H1 (cell line): ENCODE results near the gene ZDHHC20. TPM values are rescaled to one million over a fixed set of nuclear protein-coding genes. Genes with fewer than 3 reads are reported as not detected.

Source experiments
- CTCF ChIA-PET: fragments of 300-600 bp; sonication (Branson Sonifier 250); formaldehyde crosslinking; loops from one replicate; lab custom pipeline; 2021; ENCODE audit not compliant: partially characterized antibody; lab: Charles Lee
- POLR2A ChIA-PET: fragments of 300-600 bp; sonication (Branson Sonifier 250); formaldehyde crosslinking; loops from one replicate; lab custom pipeline; 2021; ENCODE audit warnings: inconsistent platforms; ENCODE audit not compliant: partially characterized antibody; lab: Charles Lee
- DNase-seq, 2 experiments: peaks; one replicate each; pipeline versions ENCODE4 v3.0.0 to v3.0.0-alpha.2; 2010 to 2022; ENCODE audit warnings: low spot score in 2 of 2, low read depth in 1 of 2, mixed read lengths in 1 of 2
- FAIRE-seq: peaks from 2 replicates; lab custom pipeline; 2011; peaks lifted over from hg19 to GRCh38; lab: Jason Lieb, UNC
- H2AFZ ChIP-seq: 2 replicates; pipeline ENCODE4 v1.8.1; 2012; ENCODE audit warnings: low read length, inconsistent platforms
- H2AK5ac ChIP-seq: 2 replicates; pipeline ENCODE4 v1.6.1; 2013; ENCODE audit warnings: low read depth, low read length
- H2BK120ac ChIP-seq: replicated peaks from 2 replicates; pipeline ENCODE3; 2013; ENCODE audit warnings: low read depth, low read length, inconsistent platforms
- H2BK12ac ChIP-seq: 2 replicates; pipeline ENCODE4 v1.6.1; 2013; ENCODE audit warnings: low read depth, low read length
- H2BK15ac ChIP-seq: 2 replicates; pipeline ENCODE4 v1.6.1; 2013; ENCODE audit warnings: low read length
- H2BK20ac ChIP-seq: 2 replicates; pipeline ENCODE4 v1.6.1; 2013; ENCODE audit warnings: low read length
- H2BK5ac ChIP-seq: 2 replicates; pipeline ENCODE4 v1.6.1; 2013; ENCODE audit warnings: low read depth, low read length
- H3K14ac ChIP-seq: 2 replicates; pipeline ENCODE4 v1.6.1; 2013; ENCODE audit warnings: inconsistent platforms; ENCODE audit not compliant: insufficient read length
- H3K18ac ChIP-seq: 2 replicates; pipeline ENCODE4 v1.6.1; 2013; ENCODE audit warnings: low read length; ENCODE audit errors: extremely low read depth
- H3K23ac ChIP-seq: 2 replicates; pipeline ENCODE4 v1.6.1; 2013; ENCODE audit warnings: inconsistent platforms; ENCODE audit not compliant: insufficient read length
- H3K23me2 ChIP-seq: 2 replicates; pipeline ENCODE4 v1.6.1; 2013; ENCODE audit warnings: low read depth, low read length
- H3K27ac ChIP-seq: 2 replicates; pipeline ENCODE4 v1.6.1; 2011; ENCODE audit warnings: low read depth, low read length, inconsistent platforms
- H3K27me3 ChIP-seq, 4 experiments: replicated peaks in 1 of 4; 1 replicate in 1 of 4; 2 replicates in 3 of 4; pipeline versions ENCODE4 v1.6.1 to v1.8.1; 2011 to 2013; ENCODE audit warnings: low read length in 3 of 4, mild to moderate bottlenecking in 3 of 4, inconsistent platforms in 2 of 4, mixed read lengths in 2 of 4, moderate library complexity in 1 of 4; ENCODE audit not compliant: control insufficient read depth in 3 of 4, insufficient read depth in 3 of 4; ENCODE audit errors: extremely low read depth in 1 of 4
- H3K36me3 ChIP-seq, 4 experiments: 2 replicates each; pipeline versions ENCODE4 v1.6.1 to v1.8.1; 2011 to 2013; ENCODE audit warnings: mild to moderate bottlenecking in 4 of 4, low read length in 3 of 4, moderate library complexity in 2 of 4, control low read depth in 1 of 4, inconsistent platforms in 1 of 4; ENCODE audit not compliant: insufficient read depth in 4 of 4, control insufficient read depth in 2 of 4
- H3K4ac ChIP-seq: replicated peaks from 2 replicates; pipeline ENCODE3; 2013; ENCODE audit warnings: low read length, low read depth, mixed read lengths, inconsistent platforms; ENCODE audit not compliant: insufficient read length
- H3K4me1 ChIP-seq, 4 experiments: replicated peaks in 1 of 4; 1 replicate in 1 of 4; 2 replicates in 3 of 4; pipeline versions ENCODE4 v1.6.1 to v1.8.1; 2011 to 2013; ENCODE audit warnings: low read length in 3 of 4, inconsistent platforms in 2 of 4, mixed read lengths in 1 of 4; ENCODE audit not compliant: insufficient read depth in 4 of 4, control insufficient read depth in 3 of 4
- H3K4me2 ChIP-seq, 2 experiments: 2 replicates each; pipeline versions ENCODE4 v1.6.1 to v1.8.1; 2011 to 2013; ENCODE audit warnings: low read depth in 2 of 2, low read length in 2 of 2, control low read depth in 1 of 2, inconsistent platforms in 1 of 2, mild to moderate bottlenecking in 1 of 2; ENCODE audit not compliant: insufficient read depth in 1 of 2
- H3K4me3 ChIP-seq, 4 experiments: fragments of 200-600, 300-600 bp in 1 of 4; sonication (generic), shearing (Covaris generic), sonication (Bioruptor Twin) in 1 of 4; 2 replicates each; pipeline versions ENCODE4 v1.5.1 to v1.8.1; 2011 to 2016; ENCODE audit warnings: low read length in 4 of 4, low read depth in 3 of 4, control low read depth in 2 of 4, inconsistent platforms in 2 of 4, mild to moderate bottlenecking in 2 of 4, mixed read lengths in 1 of 4, moderate library complexity in 1 of 4; ENCODE audit not compliant: insufficient read depth in 2 of 4; ENCODE audit errors: extremely low read depth in 1 of 4
- H3K56ac ChIP-seq: replicated peaks from 2 replicates; pipeline ENCODE3; 2013; ENCODE audit warnings: low read depth, mild to moderate bottlenecking, mixed read lengths, low read length, inconsistent platforms; ENCODE audit not compliant: insufficient read length
- H3K79me1 ChIP-seq: 2 replicates; pipeline ENCODE4 v1.6.1; 2013; ENCODE audit warnings: low read depth, low read length, control low read depth
- H3K79me2 ChIP-seq, 2 experiments: 2 replicates each; pipeline versions ENCODE4 v1.6.1 to v1.8.1; 2012 to 2013; ENCODE audit warnings: low read length in 2 of 2, mild to moderate bottlenecking in 2 of 2, inconsistent platforms in 1 of 2; ENCODE audit not compliant: insufficient read depth in 2 of 2, control insufficient read depth in 1 of 2
- H3K9ac ChIP-seq, 4 experiments: replicated peaks in 1 of 4; 1 replicate in 1 of 4; 2 replicates in 3 of 4; pipeline versions ENCODE4 v1.6.1 to v1.8.1; 2011 to 2013; ENCODE audit warnings: low read depth in 3 of 4, low read length in 3 of 4, control low read depth in 2 of 4, mild to moderate bottlenecking in 2 of 4, moderate library complexity in 2 of 4, inconsistent platforms in 1 of 4; ENCODE audit errors: extremely low read depth in 1 of 4
- H3K9me3 ChIP-seq, 2 experiments: 2 replicates each; pipeline versions ENCODE4 v1.6.1 to v1.8.1; 2012 to 2013; ENCODE audit warnings: mild to moderate bottlenecking in 2 of 2, moderate library complexity in 2 of 2, control low read depth in 1 of 2, inconsistent platforms in 1 of 2, low read depth in 1 of 2, low read length in 1 of 2, mixed read lengths in 1 of 2; ENCODE audit not compliant: insufficient read depth in 2 of 2
- H4K20me1 ChIP-seq, 2 experiments: replicated peaks in 1 of 2; 2 replicates each; pipeline versions ENCODE3 to v1.8.1; 2011 to 2013; ENCODE audit warnings: inconsistent platforms in 2 of 2, low read length in 2 of 2, mild to moderate bottlenecking in 1 of 2; ENCODE audit not compliant: insufficient read depth in 2 of 2, control insufficient read depth in 1 of 2
- H4K5ac ChIP-seq: 2 replicates; pipeline ENCODE4 v1.6.1; 2013; ENCODE audit warnings: low read length, low read depth, mixed read lengths, inconsistent platforms; ENCODE audit not compliant: insufficient read length
- H4K8ac ChIP-seq: 2 replicates; pipeline ENCODE4 v1.8.0; 2013; ENCODE audit warnings: mild to moderate bottlenecking, moderate library complexity, low read length, inconsistent platforms; ENCODE audit not compliant: insufficient read depth; ENCODE audit errors: extremely low read depth
- H4K91ac ChIP-seq: replicated peaks from 2 replicates; pipeline ENCODE3; 2013; ENCODE audit warnings: low read length, mixed read lengths, inconsistent platforms; ENCODE audit not compliant: insufficient read length
- POLR2A ChIP-seq, 2 experiments: IDR thresholded peaks; 1 replicate in 1 of 2; 2 replicates in 1 of 2; pipeline ENCODE4 v1.6.1; 2011; ENCODE audit warnings: low read depth in 2 of 2, low read length in 2 of 2, mild to moderate bottlenecking in 2 of 2; ENCODE audit errors: control extremely low read depth in 1 of 2
- RFX5 ChIP-seq: IDR thresholded peaks from 2 replicates; pipeline ENCODE4 v1.6.1; 2011; ENCODE audit warnings: low read depth, low read length, improper control_type of control experiment, borderline replicate concordance
- SP2 ChIP-seq: IDR thresholded peaks from 2 replicates; pipeline ENCODE4 v1.6.1; 2012; ENCODE audit warnings: mild to moderate bottlenecking, low read length, inconsistent platforms
- WGBS, 2 experiments: shearing (Covaris generic) in 1 of 2; methylation state at CpG; one replicate each; pipeline versions ENCODE4 v1.1.6 to v1.1.7; 2013 to 2015; ENCODE audit warnings: low lambda C conversion rate in 2 of 2, mixed read lengths in 2 of 2, inconsistent platforms in 1 of 2, low coverage in 1 of 2, missing lambda C conversion rate in 1 of 2; ENCODE audit not compliant: insufficient replicate concordance in 2 of 2, insufficient coverage in 1 of 2, insufficient read length in 1 of 2; ENCODE audit errors: extremely low coverage in 1 of 2, missing lambda C conversion rate in 1 of 2; 5-methylcytosine and 5-hydroxymethylcytosine counted together
- polyA plus RNA-seq, 7 experiments: library from polyadenylated mRNA; depleted of rRNA in 3 of 7; stranded (reverse) in 5 of 7; unstranded in 2 of 7; fragments of >200 nt in 5 of 7; fragments of 200-250 nt in 2 of 7; gene quantifications; 1 replicate in 5 of 7; 2 replicates in 1 of 7; 4 replicates in 1 of 7; pipeline versions ENCODE4 v1.2.1 to v1.2.3, GENCODE V29; 2011 to 2013; ENCODE audit warnings: missing spikeins in 2 of 7, mixed read lengths in 2 of 7
- total RNA-seq: library from RNA; stranded (reverse); fragmentation: NEBNext Ultra II Directional; extraction: Animal tissue kit (Norgen Biotek cat#: 25700); gene quantifications from 2 replicates; pipeline ENCODE4 v1.2.1, GENCODE V29; 2021
- TF ChIP-seq, protein P1 (sequence below): IDR thresholded peaks from 2 replicates; pipeline ENCODE4 v1.6.1; 2012; ENCODE audit warnings: inconsistent platforms
- TF ChIP-seq, protein P2 (sequence below): IDR thresholded peaks from 2 replicates; pipeline ENCODE4 v1.6.1; 2011; ENCODE audit warnings: low read length, improper control_type of control experiment
- TF ChIP-seq, protein P3 (sequence below): IDR thresholded peaks from 2 replicates; pipeline ENCODE4 v1.6.1; 2012; ENCODE audit warnings: inconsistent platforms

ZDHHC20 gene
- total and polyA plus RNA-seq, 2 of the 8 experiments (the other 6 are each of a cell fraction or from before 2014, with no cell fraction given), result 16.4 to 89.0 TPM

DNA sequence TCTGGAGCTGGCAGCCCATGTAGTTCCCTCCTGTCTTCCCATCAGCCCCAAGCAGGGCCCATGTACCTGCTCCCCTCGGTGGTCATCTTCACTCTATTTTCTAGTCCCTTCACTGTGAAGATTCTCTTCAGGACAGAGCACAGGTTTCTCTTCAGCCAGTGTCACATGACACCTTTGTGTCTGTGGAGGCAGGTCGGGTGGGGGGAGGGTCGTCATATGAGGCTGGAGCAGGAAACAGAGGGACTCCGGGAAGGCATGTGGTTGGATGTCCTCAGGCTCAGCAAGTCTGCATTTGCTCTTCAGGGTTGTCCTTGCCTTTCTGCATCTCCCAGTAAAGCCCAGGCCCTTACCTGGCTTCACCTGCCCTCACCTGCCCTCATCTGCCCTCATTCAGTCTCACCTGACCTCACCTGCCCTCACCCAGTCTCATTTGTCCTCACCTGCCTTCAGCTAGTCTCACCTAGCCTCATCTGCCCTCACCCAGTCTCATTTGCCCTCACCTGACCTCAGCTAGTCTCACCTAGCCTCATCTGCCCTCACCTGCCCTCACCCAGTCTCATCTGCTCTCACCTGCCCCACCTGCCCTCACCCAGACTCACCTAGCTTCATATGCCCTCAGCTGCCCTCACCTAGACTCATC lies 120.3 kb downstream of the ZDHHC20 start:
- Histone ChIP-seq H3K9ac (peak overlapping the region in 1 of 4 experiments; percentile 48; a peak in 2 of 7 replicates), H3K9me3 (no peaks in the 10 kb centered on the region), H4K20me1 (no peaks in the 10 kb centered on the region), H2BK20ac (peak overlapping the region; percentile 96), H3K36me3 (no peaks in the 10 kb centered on the region), H3K79me1 (no peaks in the 10 kb centered on the region), H3K27ac (no peak overlapping the region), H3K4me1 (peaks cover 3 to 22% (median 14%) of the 10 kb centered on the region in 4 experiments), H2BK120ac (peak overlapping the region; percentile 84), H4K91ac (peak overlapping the region; percentile 99), H3K4me3 (no peak overlapping the region), H3K14ac (peak overlapping the region; percentile 90)
- CTCF ChIA-PET, result interaction anchor here (0.8 to 2.2 kb wide), 10 partner anchors 9 to 139 kb away, joined by 3 to 14 read pairs (median 4); no protein-coding TSS in a partner anchor
- no peak for DNase-seq
- TF ChIP-seq, protein P1, sequence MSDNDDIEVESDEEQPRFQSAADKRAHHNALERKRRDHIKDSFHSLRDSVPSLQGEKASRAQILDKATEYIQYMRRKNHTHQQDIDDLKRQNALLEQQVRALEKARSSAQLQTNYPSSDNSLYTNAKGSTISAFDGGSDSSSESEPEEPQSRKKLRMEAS, result peak; percentile 69
- TF ChIP-seq SP2, result no peak
- TF ChIP-seq, protein P2, sequence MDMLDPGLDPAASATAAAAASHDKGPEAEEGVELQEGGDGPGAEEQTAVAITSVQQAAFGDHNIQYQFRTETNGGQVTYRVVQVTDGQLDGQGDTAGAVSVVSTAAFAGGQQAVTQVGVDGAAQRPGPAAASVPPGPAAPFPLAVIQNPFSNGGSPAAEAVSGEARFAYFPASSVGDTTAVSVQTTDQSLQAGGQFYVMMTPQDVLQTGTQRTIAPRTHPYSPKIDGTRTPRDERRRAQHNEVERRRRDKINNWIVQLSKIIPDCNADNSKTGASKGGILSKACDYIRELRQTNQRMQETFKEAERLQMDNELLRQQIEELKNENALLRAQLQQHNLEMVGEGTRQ, result peak; percentile 40; the same call in 1 of the 2 replicates
- TF ChIP-seq RFX5, result no peak
- TF ChIP-seq, protein P3, sequence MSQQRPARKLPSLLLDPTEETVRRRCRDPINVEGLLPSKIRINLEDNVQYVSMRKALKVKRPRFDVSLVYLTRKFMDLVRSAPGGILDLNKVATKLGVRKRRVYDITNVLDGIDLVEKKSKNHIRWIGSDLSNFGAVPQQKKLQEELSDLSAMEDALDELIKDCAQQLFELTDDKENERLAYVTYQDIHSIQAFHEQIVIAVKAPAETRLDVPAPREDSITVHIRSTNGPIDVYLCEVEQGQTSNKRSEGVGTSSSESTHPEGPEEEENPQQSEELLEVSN, result peak; percentile 41; the same call in 1 of the 2 replicates
- 0 out of 3 replicates have a peak, but pooled peaks of 1 of the 2 experiments have one; percentile 34 for TF ChIP-seq POLR2A (IDR thresholded peaks at IDR 0.05; ENCODE audit: control extremely low read depth in 1 of 2, low read depth in 2 of 2, low read length in 2 of 2)
- TF ChIP-seq, all 59 proteins: peak for 4
- peak overlapping the region; percentile 62 for H4K8ac ChIP-seq
- peak overlapping the region; percentile 41 to 47 for H3K4me2 ChIP-seq
- H3K56ac ChIP-seq, result no peak overlapping the region
- H3K27me3 ChIP-seq, result no peaks in the 10 kb centered on the region; a peak in 1 of 7 replicates
- H3K23ac ChIP-seq, result peak overlapping the region; percentile 19
- no peak for FAIRE-seq
- H2AK5ac ChIP-seq, result peak overlapping the region; percentile 100
- H3K18ac ChIP-seq, result peak overlapping the region; percentile 99
- H2BK15ac ChIP-seq, result peak overlapping the region; percentile 100
- POLR2A ChIA-PET, result interaction anchor here (1.0 to 6.3 kb wide), 7 partner anchors 9 to 41 kb away, joined by 3 to 68 read pairs (median 5); no protein-coding TSS in a partner anchor
- no peaks in the 10 kb centered on the region for H3K79me2 ChIP-seq
- H3K4ac ChIP-seq, result no peak overlapping the region
- peak overlapping the region; percentile 100 for H2BK12ac ChIP-seq
- peak overlapping the region; percentile 20 for H4K5ac ChIP-seq
- 44% methylated on average over 4 of the region's 4 CpGs; no CpG with 5 or more reads in 1 of the 2 experiments for WGBS, 2 experiments
- no peaks in the 10 kb centered on the region for H3K23me2 ChIP-seq
- H2AFZ ChIP-seq, result no peak overlapping the region
- H2BK5ac ChIP-seq, result peak overlapping the region; percentile 96
